GM23338 (cell line): ENCODE measurements around the gene PHTF1. TPM values are rescaled to one million over a fixed set of nuclear protein-coding genes. Genes with fewer than 3 reads are reported as not detected.
A peak's percentile ranks its signal among the peaks of the same experiment; 100 is the strongest.

Experiments
- ATAC-seq: fragments of 200-7000 bp; cut with Tn5 transposase; 3 replicates; pipeline ENCODE4 v1.9.1; 2020
- DNase-seq: peaks from one replicate; pipeline ENCODE4 v3.0.0-alpha.2; 2015; ENCODE audit warnings: low spot score
- H2AFZ ChIP-seq: fragments of 200-600 bp; sonication (generic); 2 replicates; pipeline ENCODE4 v1.8.0; 2016; ENCODE audit warnings: antibody characterized with exemption, mild to moderate bottlenecking, moderate library complexity
- H3F3A ChIP-seq: fragments of 200-600 bp; sonication (generic); replicated peaks from 2 replicates; pipeline ENCODE4 v1.8.0; 2017; ENCODE audit warnings: antibody characterized with exemption, mixed run types, low read depth
- H3K27ac ChIP-seq: fragments of 200-600 bp; sonication (generic); 2 replicates; pipeline ENCODE4 v1.6.1; 2016; ENCODE audit warnings: low read depth
- H3K27me3 ChIP-seq: fragments of 200-600 bp; sonication (generic); 2 replicates; pipeline ENCODE4 v1.8.0; 2016; ENCODE audit warnings: mild to moderate bottlenecking, mixed run types, moderate library complexity; ENCODE audit not compliant: insufficient read depth
- H3K36me3 ChIP-seq: fragments of 200-600 bp; sonication (generic); 2 replicates; pipeline ENCODE4 v1.8.0; 2016; ENCODE audit warnings: mild to moderate bottlenecking; ENCODE audit not compliant: insufficient read depth
- H3K4me1 ChIP-seq: fragments of 200-600 bp; sonication (generic); 2 replicates; pipeline ENCODE4 v1.8.0; 2016; ENCODE audit warnings: mild to moderate bottlenecking, moderate library complexity; ENCODE audit not compliant: insufficient read depth
- H3K4me2 ChIP-seq: fragments of 200-600 bp; sonication (generic); 2 replicates; pipeline ENCODE4 v1.7.1; 2017; ENCODE audit warnings: mixed run types
- H3K4me3 ChIP-seq: fragments of 200-600 bp; sonication (generic); 2 replicates; pipeline ENCODE4 v1.6.1; 2016; ENCODE audit warnings: mixed run types
- H3K79me2 ChIP-seq: fragments of 200-600 bp; sonication (generic); replicated peaks from 2 replicates; pipeline ENCODE4 v1.8.0; 2017; ENCODE audit warnings: mild to moderate bottlenecking; ENCODE audit not compliant: insufficient read depth
- H3K9me2 ChIP-seq: fragments of 200-600 bp; sonication (generic); 2 replicates; pipeline ENCODE4 v1.8.0; 2017; ENCODE audit not compliant: insufficient read depth
- H4K20me1 ChIP-seq: fragments of 200-600 bp; sonication (generic); replicated peaks from 2 replicates; pipeline ENCODE4 v1.8.0; 2017; ENCODE audit warnings: mild to moderate bottlenecking; ENCODE audit not compliant: insufficient read depth
- H3K27ac Mint-ChIP-seq: 2 replicates; pipeline ENCODE4 v1.8.0; 2020; ENCODE audit warnings: inconsistent platforms, mild to moderate bottlenecking, moderate library complexity, mixed read lengths
- H3K27me3 Mint-ChIP-seq: 3 replicates; pipeline ENCODE4 v1.8.0; 2022; ENCODE audit warnings: low read depth, mild to moderate bottlenecking, moderate library complexity, mixed read lengths, inconsistent platforms; ENCODE audit not compliant: insufficient read depth, poor library complexity
- H3K36me3 Mint-ChIP-seq: 3 replicates; pipeline ENCODE4 v1.8.0; 2021; ENCODE audit warnings: low read depth, mild to moderate bottlenecking, inconsistent platforms, moderate library complexity, mixed read lengths
- H3K4me1 Mint-ChIP-seq: 3 replicates; pipeline ENCODE4 v1.8.0; 2020; ENCODE audit warnings: mild to moderate bottlenecking, inconsistent platforms, mixed read lengths
- H3K4me3 Mint-ChIP-seq: 3 replicates; pipeline ENCODE4 v1.8.0; 2021; ENCODE audit warnings: moderate library complexity, mild to moderate bottlenecking, inconsistent platforms, mixed read lengths
- H3K9me3 Mint-ChIP-seq: 3 replicates; pipeline ENCODE4 v1.8.0; 2020; ENCODE audit warnings: moderate library complexity, mild to moderate bottlenecking, inconsistent platforms, mixed read lengths
- CREB1 ChIP-seq: fragments of 250-450 bp; sonication (Bioruptor Pico); IDR thresholded peaks from 2 replicates; pipeline ENCODE4 v1.5.0; 2020; ENCODE audit warnings: low read depth, mild to moderate bottlenecking, moderate library complexity
- EZH2 ChIP-seq: fragments of 200-600 bp; sonication (generic); IDR thresholded peaks from one replicate; pipeline ENCODE4 v1.8.0; 2017; ENCODE audit warnings: antibody characterized with exemption, mild to moderate bottlenecking, low read depth; ENCODE audit not compliant: unreplicated experiment
- EZH2phosphoT487 ChIP-seq: fragments of 200-600 bp; sonication (generic); IDR thresholded peaks from one replicate; pipeline ENCODE4 v1.8.1; 2018; ENCODE audit warnings: antibody characterized with exemption; ENCODE audit not compliant: unreplicated experiment
- JUNB ChIP-seq: IDR thresholded peaks from one replicate; pipeline ENCODE4 v1.6.1; 2016; ENCODE audit warnings: antibody characterized with exemption; ENCODE audit not compliant: unreplicated experiment
- NANOG ChIP-seq: IDR thresholded peaks from 2 replicates; pipeline ENCODE4 v1.6.1; 2016; ENCODE audit warnings: antibody characterized with exemption, borderline replicate concordance
- POLR2AphosphoS5 ChIP-seq: IDR thresholded peaks from 2 replicates; pipeline ENCODE4 v1.6.1; 2016; ENCODE audit warnings: antibody characterized with exemption, low read depth
- REST ChIP-seq: IDR thresholded peaks from one replicate; pipeline ENCODE4 v1.6.1; 2018; ENCODE audit warnings: antibody characterized with exemption; ENCODE audit not compliant: unreplicated experiment
- STAT1 ChIP-seq: IDR thresholded peaks from one replicate; pipeline ENCODE4 v1.6.1; 2016; ENCODE audit warnings: antibody characterized with exemption; ENCODE audit not compliant: unreplicated experiment
- ZNF114 ChIP-seq: fragments of 250-450 bp; sonication (Bioruptor Pico); IDR thresholded peaks from 2 replicates; pipeline ENCODE4 v1.5.0; 2020; ENCODE audit warnings: mild to moderate bottlenecking, moderate library complexity
- ZNF331 ChIP-seq: fragments of 250-450 bp; sonication (Bioruptor Pico); IDR thresholded peaks from 2 replicates; pipeline ENCODE4 v1.5.0; 2020; ENCODE audit warnings: low read depth, mild to moderate bottlenecking, moderate library complexity
- polyA plus RNA-seq: library from polyadenylated mRNA; unstranded; fragments of >200 nt; fragmentation: Nextera tagmentation; extraction: Ambion mirVana; gene quantifications from 2 replicates; pipeline ENCODE4 v1.2.1, GENCODE V29; 2016
- total RNA-seq: library from RNA; depleted of rRNA; stranded (reverse); fragments of >200 nt; shearing (Covaris generic); gene quantifications from 2 replicates; pipeline ENCODE4 v1.2.3, GENCODE V29; 2014
- TF ChIP-seq, protein P1 (sequence below): IDR thresholded peaks from 2 replicates; pipeline ENCODE4 v1.6.1; 2016; ENCODE audit warnings: antibody characterized with exemption
- TF ChIP-seq, protein P2 (sequence below), 2 experiments: fragments of 200-600 bp in 1 of 2; sonication (generic) in 1 of 2; conservative IDR thresholded peaks; 2 replicates each; pipeline versions ENCODE4 v1.5.1 to v1.6.1; 2016 to 2017; ENCODE audit warnings: antibody characterized with exemption in 2 of 2, low read depth in 2 of 2, mild to moderate bottlenecking in 2 of 2, moderate library complexity in 1 of 2
- TF ChIP-seq, protein P3 (sequence below): fragments of 250-450 bp; sonication (Bioruptor Pico); IDR thresholded peaks from 2 replicates; pipeline ENCODE4 v1.5.0; 2020; ENCODE audit warnings: mild to moderate bottlenecking, moderate library complexity

PHTF1 gene
- total and polyA plus RNA-seq, 2 experiments from 2014 or later = 19.1 to 21.6 TPM

DNA sequence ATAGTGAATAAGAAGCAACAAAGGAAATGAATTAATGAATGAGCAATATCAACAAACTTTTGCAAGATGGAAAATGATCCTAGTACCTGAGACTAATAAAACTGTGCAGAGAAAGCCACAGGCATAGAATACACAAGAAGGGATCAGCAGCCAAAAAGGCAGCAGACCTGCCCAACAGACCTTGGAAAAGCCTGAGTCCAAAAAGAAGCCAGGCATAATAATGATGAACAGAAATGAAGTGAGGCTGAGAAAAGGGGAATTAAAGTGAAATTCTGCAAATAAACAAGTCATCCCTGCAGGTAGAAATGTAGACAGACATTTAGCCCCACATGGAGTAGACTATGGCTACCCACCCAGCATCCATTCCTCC, 10.3 kb upstream of the PHTF1 start:
- H3F3A ChIP-seq = no peaks in the 10 kb centered on the region
- H3K4me3 Mint-ChIP-seq = no peak overlapping the region
- H3K9me3 Mint-ChIP-seq = no peaks in the 10 kb centered on the region
- no peaks in the 10 kb centered on the region for H3K27me3 Mint-ChIP-seq
- H3K27ac Mint-ChIP-seq = no peak overlapping the region
- H3K4me1 ChIP-seq = peaks cover 28% of the 10 kb centered on the region
- no peaks in the 10 kb centered on the region for H4K20me1 ChIP-seq
- no peaks in the 10 kb centered on the region for H3K79me2 ChIP-seq
- H3K36me3 Mint-ChIP-seq = peaks cover 21% of the 10 kb centered on the region
- TF ChIP-seq ZNF331 (CRISPR knock-in tag) = no peak
- no peak for TF ChIP-seq JUNB
- TF ChIP-seq, protein P1, sequence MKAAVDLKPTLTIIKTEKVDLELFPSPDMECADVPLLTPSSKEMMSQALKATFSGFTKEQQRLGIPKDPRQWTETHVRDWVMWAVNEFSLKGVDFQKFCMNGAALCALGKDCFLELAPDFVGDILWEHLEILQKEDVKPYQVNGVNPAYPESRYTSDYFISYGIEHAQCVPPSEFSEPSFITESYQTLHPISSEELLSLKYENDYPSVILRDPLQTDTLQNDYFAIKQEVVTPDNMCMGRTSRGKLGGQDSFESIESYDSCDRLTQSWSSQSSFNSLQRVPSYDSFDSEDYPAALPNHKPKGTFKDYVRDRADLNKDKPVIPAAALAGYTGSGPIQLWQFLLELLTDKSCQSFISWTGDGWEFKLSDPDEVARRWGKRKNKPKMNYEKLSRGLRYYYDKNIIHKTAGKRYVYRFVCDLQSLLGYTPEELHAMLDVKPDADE = no peak
- no peak for TF ChIP-seq EZH2
- TF ChIP-seq, protein P2, sequence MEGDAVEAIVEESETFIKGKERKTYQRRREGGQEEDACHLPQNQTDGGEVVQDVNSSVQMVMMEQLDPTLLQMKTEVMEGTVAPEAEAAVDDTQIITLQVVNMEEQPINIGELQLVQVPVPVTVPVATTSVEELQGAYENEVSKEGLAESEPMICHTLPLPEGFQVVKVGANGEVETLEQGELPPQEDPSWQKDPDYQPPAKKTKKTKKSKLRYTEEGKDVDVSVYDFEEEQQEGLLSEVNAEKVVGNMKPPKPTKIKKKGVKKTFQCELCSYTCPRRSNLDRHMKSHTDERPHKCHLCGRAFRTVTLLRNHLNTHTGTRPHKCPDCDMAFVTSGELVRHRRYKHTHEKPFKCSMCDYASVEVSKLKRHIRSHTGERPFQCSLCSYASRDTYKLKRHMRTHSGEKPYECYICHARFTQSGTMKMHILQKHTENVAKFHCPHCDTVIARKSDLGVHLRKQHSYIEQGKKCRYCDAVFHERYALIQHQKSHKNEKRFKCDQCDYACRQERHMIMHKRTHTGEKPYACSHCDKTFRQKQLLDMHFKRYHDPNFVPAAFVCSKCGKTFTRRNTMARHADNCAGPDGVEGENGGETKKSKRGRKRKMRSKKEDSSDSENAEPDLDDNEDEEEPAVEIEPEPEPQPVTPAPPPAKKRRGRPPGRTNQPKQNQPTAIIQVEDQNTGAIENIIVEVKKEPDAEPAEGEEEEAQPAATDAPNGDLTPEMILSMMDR (conservative IDR thresholded peaks at IDR 0.05; ENCODE audit: low read depth in 2 of 2) = no peak
- TF ChIP-seq ZNF114 (CRISPR knock-in tag) = no peak
- no peak for TF ChIP-seq STAT1
- no peak for TF ChIP-seq CREB1 (CRISPR knock-in tag)
- no peak for TF ChIP-seq REST
- TF ChIP-seq NANOG = no peak
- TF ChIP-seq EZH2phosphoT487 = no peak
- no peak for TF ChIP-seq POLR2AphosphoS5
- TF ChIP-seq, protein P3, sequence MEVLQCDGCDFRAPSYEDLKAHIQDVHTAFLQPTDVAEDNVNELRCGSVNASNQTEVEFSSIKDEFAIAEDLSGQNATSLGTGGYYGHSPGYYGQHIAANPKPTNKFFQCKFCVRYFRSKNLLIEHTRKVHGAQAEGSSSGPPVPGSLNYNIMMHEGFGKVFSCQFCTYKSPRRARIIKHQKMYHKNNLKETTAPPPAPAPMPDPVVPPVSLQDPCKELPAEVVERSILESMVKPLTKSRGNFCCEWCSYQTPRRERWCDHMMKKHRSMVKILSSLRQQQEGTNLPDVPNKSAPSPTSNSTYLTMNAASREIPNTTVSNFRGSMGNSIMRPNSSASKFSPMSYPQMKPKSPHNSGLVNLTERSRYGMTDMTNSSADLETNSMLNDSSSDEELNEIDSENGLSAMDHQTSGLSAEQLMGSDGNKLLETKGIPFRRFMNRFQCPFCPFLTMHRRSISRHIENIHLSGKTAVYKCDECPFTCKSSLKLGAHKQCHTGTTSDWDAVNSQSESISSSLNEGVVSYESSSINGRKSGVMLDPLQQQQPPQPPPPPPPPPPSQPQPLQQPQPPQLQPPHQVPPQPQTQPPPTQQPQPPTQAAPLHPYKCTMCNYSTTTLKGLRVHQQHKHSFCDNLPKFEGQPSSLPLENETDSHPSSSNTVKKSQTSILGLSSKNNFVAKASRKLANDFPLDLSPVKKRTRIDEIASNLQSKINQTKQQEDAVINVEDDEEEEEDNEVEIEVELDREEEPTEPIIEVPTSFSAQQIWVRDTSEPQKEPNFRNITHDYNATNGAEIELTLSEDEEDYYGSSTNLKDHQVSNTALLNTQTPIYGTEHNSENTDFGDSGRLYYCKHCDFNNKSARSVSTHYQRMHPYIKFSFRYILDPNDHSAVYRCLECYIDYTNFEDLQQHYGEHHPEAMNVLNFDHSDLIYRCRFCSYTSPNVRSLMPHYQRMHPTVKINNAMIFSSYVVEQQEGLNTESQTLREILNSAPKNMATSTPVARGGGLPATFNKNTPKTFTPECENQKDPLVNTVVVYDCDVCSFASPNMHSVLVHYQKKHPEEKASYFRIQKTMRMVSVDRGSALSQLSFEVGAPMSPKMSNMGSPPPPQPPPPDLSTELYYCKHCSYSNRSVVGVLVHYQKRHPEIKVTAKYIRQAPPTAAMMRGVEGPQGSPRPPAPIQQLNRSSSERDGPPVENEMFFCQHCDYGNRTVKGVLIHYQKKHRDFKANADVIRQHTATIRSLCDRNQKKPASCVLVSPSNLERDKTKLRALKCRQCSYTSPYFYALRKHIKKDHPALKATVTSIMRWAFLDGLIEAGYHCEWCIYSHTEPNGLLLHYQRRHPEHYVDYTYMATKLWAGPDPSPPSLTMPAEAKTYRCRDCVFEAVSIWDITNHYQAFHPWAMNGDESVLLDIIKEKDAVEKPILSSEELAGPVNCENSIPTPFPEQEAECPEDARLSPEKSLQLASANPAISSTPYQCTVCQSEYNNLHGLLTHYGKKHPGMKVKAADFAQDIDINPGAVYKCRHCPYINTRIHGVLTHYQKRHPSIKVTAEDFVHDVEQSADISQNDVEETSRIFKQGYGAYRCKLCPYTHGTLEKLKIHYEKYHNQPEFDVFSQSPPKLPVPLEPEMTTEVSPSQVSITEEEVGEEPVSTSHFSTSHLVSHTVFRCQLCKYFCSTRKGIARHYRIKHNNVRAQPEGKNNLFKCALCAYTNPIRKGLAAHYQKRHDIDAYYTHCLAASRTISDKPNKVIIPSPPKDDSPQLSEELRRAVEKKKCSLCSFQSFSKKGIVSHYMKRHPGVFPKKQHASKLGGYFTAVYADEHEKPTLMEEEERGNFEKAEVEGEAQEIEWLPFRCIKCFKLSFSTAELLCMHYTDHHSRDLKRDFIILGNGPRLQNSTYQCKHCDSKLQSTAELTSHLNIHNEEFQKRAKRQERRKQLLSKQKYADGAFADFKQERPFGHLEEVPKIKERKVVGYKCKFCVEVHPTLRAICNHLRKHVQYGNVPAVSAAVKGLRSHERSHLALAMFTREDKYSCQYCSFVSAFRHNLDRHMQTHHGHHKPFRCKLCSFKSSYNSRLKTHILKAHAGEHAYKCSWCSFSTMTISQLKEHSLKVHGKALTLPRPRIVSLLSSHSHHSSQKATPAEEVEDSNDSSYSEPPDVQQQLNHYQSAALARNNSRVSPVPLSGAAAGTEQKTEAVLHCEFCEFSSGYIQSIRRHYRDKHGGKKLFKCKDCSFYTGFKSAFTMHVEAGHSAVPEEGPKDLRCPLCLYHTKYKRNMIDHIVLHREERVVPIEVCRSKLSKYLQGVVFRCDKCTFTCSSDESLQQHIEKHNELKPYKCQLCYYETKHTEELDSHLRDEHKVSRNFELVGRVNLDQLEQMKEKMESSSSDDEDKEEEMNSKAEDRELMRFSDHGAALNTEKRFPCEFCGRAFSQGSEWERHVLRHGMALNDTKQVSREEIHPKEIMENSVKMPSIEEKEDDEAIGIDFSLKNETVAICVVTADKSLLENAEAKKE = no peak
- no peaks in the 10 kb centered on the region for H3K27me3 ChIP-seq
- peak overlapping the region; percentile 12 for H3K4me2 ChIP-seq
- ATAC-seq (no peak), DNase-seq (no peak)
- peaks cover 6% of the 10 kb centered on the region; the same call in 1 of the 2 replicates for H3K36me3 ChIP-seq
- H3K9me2 ChIP-seq = no peaks in the 10 kb centered on the region
- no peak overlapping the region for H3K4me3 ChIP-seq
- no peak overlapping the region for H2AFZ ChIP-seq
- H3K4me1 Mint-ChIP-seq = peaks cover 34% of the 10 kb centered on the region
- no peak overlapping the region; the same call in 1 of the 2 replicates for H3K27ac ChIP-seq
